ENCODE data around the gene ACVR2B.
"Not testable (repeated sequence)": the region's sequence is repeated elsewhere in the genome, so short reads cannot be mapped to it uniquely, and the experiment has no call there.

The ACVR2B gene

DNA sequence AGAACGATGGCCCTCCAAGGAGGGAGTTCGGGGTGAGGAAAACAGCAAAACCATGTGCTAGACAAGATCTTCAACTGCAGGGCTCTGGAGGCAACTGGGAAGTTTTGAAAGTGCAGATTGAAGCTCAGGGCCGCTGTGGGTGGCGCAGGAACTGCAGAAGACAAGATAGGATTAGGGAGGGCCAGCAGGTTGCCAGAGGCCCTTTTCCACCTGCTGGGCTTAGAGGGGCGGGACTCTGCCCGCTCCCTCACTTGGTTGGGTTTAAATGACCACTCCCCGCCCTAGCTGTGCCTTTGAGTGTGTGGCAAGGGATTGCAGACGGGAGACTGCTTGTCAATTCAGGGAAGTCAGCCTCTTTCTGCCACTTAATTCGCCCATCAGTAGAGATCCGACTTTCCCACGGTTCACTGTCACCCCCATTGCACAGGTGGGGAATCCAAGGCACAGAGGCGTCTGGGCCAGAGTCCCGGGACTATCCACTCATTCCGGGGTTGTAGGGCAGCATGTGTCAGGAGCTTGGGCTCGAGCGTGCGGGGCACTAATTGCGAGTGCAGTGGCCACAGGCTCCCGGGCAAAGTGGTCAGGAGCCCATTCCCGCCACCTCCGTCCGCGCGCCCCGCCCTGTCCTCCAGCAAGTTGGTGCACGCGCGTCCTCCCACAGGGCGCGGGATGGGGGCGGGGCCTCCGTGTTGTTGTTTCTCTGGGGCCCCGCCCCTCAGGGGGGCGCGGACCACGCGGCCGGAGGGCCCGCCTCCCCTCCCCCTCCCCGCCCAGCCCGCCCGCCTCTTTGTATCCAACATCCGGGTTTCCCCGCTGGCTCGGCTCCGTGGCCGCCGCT, at the start of gene ACVR2B:
TSS of gene ACVR2B (plus strand) at position 816 of the 838 bp plus-strand sequence. CDS start 433 bp downstream, outside the sequence.
- DNase-seq (ENCODE audit: low read depth in 4 of 4, low spot score in 1 of 4), result peak; percentile 38 to 67 (median 58)

DNA sequence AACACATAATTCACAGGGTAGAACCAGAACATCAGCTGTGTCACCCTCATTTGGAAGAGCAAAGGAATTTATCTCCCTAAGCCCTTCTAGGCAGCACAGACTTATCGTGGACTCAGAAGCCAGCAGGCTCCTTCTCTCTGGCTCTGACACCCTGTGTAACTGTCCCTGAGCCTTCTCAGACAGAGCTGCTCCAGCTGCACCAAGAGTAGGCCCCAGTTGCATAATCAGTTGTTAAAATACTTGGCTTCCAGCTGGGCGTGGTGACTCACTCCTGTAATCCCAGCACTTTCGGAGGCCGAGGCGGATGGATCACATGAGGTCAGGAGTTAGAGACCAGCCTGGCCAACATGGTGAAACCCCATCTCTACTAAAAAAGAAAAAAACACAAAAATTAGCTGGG, 49.4 kb upstream of the ACVR2B start:
- no peak for DNase-seq (ENCODE audit: low read depth in 4 of 4, low spot score in 1 of 4)

DNA sequence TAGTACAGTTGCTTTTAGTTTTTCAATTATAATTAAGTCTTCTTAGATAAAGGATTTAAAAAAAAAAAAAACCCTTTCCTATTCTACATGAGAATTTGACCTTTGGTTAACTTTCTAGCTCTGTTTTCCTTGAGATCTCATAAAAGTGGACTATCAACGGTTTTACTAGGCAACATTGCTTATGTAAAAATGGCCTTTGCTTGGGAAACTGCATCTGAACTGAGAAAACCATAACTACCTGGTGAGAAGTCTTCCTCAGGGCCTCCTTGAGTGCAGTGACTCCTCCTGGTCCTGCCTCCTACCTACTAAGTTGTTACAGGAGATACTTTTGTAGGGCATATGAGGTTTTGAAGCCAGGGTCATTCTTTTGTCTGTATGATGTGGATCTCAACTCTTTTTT, 42.1 kb upstream of the ACVR2B start:
- no peak for DNase-seq (ENCODE audit: low read depth in 4 of 4, low spot score in 1 of 4)

DNA sequence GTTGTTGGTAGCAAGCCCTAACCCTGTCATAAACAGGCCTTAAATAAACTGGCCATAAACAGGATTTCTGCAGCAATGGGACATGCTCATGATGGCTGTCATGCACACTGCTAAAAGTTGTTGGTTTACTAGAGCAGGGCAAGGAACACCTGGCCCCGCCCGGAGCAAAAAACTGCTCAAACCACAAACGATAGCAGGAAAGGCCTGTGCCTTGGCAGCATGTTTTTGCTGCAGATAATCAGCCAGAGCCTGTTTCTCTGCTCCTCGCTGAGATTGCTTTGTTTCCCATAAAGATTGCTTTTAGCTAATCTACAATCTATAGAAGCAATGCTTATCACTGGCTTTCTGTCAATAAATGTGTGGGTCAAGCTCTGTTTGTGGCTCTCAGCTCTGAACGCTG, 32.9 kb upstream of the ACVR2B start:
- DNase-seq (ENCODE audit: low read depth in 4 of 4, low spot score in 1 of 4), result not testable (repeated sequence)

DNA sequence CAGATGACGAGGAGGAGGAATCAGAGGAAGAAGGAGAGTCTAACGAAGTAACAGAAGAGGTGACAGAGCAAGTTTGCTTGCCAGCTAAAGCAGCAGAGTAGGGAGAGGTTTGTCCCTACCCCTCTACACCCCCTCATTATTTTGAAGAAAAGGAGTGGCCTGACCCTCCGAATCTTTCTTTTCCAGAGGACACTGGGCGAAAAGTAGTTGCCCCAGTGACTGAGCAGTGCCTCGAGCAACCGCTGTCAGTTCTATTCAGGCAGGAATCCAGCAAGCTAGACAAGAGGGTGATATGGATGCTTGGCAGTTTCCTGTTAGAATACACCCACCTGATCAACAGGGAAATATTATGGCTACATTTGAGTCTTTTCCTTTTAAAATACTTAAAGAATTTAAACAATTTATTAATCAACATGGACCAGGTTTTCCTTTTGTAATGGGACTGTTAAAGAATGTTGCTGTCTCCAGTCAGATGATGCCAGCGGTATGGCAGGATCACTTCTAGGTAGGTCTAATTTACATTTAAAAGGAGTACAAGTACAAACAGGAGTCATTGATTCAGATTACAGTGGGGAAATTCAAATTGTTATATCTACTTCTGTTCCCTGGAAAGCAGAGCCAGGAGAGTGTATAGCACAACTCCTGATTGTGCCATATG, 31.9 kb upstream of the ACVR2B start:
- no peak for DNase-seq (ENCODE audit: low read depth in 4 of 4, low spot score in 1 of 4)

DNA sequence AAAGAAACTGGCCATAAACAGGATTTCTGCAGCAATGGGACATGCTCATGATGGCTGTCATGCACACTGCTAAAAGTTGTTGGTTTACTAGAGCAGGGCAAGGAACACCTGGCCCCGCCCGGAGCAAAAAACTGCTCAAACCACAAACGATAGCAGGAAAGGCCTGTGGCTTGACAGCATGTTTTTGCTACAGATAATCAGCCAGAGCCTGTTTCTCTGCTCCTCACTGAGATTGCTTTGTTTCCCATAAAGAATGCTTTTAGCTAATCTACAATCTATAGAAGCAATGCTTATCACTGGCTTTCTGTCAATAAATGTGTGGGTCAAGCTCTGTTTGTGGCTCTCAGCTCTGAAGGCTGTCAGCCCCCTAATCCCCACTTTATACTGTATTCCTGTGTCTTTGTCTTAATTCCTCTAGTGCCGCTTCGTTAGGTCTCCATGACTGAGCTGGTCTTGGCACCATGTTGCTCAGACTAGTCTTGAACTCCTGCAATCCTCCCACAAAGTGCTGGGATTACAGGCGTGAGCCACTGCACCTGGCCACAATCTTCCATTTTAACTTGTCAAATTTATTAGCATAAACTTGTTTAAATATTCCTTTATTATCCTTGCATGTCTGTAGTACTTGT, 26.8 kb upstream of the ACVR2B start:
- DNase-seq (ENCODE audit: low read depth in 4 of 4, low spot score in 1 of 4), result not testable (repeated sequence)

DNA sequence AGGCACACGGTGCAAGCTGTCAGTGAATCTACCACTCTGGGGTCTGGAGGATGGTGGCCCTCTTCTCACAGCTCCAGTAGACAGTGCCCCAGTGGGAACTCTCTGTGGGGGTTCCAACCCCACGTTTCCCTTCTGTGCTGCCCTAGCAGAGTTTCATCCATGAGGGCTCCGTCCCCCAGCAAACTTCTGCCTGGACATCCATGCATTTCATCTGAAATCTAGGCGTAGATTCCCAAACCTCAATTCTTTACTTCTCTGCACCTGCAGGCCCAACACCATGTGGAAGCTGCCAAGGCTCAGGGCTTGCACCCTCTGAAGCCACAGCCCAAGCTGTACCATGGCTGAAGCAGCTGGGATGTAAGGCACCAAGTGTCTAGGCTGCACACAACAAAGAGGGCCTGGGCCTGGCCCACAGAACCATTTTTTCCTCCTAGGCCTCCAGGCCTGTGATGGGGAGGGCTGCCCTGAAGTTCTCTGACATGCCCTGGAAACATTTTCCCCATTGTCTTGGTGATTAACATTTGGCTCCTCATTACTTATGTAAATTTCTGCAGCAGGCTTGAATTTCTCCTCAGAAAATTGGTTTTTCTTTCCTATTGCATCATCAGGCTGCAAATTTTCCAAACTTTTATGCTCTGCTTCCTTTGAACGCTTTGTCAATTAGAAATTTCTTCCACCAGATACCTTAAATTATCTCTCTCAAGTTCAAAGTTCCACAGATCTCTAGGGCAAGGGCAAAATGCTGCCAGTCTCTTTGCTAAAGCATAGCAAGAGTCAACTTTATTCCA, 20.6 kb upstream of the ACVR2B start:
- not testable (repeated sequence) for DNase-seq (ENCODE audit: low read depth in 4 of 4, low spot score in 1 of 4)

DNA sequence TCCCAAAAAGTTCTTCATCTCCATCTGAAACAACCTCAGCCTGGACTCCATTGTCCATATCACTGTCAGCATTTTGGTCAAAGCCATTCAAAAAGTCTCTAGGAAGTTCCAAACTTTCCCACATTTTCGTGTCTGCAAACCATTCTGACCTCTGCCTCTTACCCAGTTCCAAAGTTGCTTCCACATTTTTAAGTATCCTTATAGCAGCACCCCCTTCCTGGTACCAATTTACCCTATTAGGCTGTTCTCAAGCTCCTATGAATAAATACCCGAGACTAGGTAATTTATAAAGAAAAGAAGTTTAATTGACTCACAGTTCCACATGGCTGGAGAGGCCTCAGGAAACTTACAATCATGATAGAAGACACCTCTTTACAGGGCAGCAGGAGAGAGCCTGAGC, 20.0 kb upstream of the ACVR2B start:
- not testable (repeated sequence) for DNase-seq (ENCODE audit: low read depth in 4 of 4, low spot score in 1 of 4)

DNA sequence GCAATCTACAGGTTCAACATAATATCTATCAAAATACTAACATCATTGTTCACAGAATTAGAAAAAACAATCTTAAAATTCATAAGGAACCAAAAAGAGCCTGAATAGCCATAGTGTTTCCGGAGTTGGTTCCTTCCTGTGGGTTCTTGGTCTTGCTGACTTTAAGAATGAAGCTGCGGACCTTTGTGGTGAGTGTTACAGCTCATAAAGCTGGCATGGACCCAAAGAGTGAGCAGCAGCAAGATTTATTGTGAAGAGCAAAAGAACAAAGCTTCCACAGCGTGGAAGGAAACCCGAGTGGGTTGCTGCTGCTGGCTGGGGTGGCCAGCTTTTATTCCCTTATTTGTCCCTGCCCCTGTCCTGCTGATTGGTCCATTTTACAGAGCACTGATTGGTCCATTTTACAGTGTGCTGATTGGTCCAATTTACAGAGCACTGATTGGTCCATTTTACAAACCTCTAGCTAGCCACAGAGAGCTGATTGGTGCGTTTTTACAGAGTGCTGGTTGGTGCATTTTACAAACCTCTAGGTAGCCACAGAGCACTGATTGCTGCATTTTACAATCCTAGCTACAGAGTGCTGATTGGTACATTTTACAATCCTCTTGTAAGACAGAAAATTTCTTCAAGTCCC, 15.1 kb upstream of the ACVR2B start:
- DNase-seq (ENCODE audit: low read depth in 4 of 4, low spot score in 1 of 4), result not testable (repeated sequence)

DNA sequence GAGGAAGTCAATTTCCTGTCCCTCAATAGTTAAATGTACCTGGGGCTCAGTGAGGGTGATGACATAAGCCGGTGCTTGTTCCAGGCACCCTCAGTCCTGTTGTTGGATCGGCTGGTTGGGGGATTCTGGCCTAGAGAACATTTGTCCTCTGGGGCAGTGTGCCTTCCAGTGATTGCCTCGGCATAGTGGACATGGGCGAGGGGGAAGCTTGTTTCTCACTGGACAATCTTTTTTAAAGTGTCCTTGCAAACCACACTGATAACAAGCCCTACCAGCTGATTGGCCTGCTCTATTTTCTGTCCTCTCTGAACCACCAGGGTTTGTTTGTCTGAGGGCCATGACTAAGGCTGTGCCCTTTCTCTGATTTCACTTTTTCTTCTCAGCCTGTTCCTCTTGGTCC, 10.5 kb upstream of the ACVR2B start:
- DNase-seq (ENCODE audit: low read depth in 4 of 4, low spot score in 1 of 4), result not testable (repeated sequence)

DNA sequence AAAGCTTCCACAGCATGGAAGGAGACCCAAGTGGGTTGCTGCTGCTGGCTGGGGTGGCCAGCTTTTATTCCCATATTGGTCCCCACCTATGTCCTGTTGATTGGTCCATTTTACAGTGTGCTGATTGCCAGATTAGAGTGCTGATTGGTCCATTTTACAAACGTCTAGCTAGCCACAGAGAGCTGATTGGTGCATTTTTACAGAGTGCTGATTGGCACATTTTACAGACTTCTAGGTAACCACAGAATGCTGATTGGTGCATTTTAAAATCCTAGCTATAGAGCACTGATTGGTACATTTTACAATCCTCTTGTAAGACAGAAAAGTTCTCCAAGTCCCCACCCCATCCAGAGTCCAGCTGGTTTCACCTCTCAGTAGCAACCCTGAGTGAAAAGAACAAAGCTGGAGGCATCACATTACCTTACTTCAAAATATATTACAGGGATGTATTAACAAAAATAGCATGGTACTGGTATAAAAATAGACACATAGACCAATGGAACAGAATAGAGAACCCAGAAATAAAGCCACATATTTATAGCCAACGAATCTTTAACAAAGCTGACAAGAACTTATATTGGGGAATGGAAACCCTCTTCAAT, 7.5 kb upstream of the ACVR2B start:
- DNase-seq (ENCODE audit: low read depth in 4 of 4, low spot score in 1 of 4), result no peak

DNA sequence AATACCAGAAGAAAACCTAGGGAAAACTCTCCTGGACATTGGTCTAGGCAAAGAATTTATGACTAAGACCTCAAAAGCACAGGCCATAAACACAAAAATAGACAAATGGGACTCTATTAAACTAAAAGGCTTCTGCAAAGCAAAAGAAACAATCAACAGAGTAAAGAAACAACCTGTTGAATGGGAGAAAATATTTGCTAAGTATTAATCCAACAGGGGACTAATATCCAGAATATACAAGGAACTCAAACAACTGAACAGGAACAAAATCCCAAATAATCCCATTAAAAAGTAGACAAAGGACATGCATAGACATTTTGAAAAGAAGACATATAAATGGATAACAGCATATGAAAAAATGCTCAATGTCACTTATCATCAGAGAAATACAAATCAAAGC, 6.9 kb upstream of the ACVR2B start:
- no peak for DNase-seq (ENCODE audit: low read depth in 4 of 4, low spot score in 1 of 4)

DNA sequence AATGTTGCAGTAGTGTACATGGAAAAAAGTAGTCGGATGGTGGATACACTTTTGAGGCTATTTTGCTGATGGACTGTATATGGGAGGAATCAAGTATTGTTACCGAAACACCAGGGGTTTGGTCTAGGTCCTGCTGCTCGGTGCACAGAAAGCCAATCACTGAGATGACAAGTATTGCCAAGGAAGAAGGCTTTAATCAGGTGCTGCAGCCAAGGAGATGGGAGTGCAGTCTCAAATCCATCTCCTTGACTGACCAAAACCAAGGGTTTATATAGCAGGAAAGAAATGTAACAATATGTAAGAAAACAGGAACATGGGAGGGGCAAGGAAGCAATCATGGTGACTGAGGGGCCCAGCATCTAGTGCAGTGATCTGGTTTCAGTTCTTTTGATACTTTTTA, 2.8 kb upstream of the ACVR2B start:
- no peak for DNase-seq (ENCODE audit: low read depth in 4 of 4, low spot score in 1 of 4)

DNA sequence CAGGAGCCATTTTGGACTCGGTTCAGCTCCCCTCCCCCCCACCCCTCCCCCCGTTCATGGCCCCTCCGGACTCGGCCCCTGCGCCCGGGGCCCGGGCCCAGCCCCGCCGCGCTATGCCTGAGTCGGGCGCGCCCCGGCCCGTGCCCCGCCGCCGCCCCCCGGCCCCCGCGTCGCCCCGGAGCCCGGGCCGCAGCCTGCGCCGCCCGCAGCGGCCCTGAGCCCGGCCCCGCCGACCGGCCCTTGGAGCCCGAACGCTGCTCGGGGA, 155 bp downstream of the ACVR2B start:
- no peak for DNase-seq (ENCODE audit: low read depth in 4 of 4, low spot score in 1 of 4)

DNA sequence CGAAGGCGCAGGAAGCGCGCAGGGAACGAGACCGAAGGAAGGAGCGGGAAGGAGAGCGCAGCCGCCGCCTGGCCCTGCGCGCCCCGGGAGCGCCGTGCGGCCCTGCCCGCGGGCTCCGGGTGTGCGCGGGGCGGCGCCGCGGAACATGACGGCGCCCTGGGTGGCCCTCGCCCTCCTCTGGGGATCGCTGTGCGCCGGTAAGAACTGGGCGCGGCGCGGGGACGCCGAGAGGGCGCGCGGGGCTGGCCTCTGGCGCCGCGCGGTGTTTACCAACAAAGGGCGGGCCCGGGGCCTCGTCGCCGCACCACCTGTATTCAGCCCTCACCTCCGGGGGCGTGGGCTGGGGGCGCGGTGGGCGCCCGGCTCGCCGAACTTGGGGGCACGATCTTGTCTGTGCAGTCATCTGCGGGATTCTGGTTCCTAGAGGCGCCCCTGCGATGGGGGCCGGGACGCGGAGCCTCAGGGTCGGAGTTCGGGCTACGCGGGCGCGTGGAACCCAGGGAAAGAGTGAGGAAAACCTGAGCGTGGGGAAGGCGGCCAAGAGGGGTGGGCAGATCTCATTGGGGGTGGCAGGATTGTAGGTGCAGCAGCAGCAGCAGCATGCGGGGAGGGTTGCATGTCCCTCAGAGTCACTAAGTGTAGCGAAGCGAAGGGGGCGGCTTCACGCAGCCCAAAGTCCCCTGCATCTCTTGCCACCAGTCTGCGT, 641 bp downstream of the ACVR2B start:
- DNase-seq (ENCODE audit: low read depth in 4 of 4, low spot score in 1 of 4), result no peak

DNA sequence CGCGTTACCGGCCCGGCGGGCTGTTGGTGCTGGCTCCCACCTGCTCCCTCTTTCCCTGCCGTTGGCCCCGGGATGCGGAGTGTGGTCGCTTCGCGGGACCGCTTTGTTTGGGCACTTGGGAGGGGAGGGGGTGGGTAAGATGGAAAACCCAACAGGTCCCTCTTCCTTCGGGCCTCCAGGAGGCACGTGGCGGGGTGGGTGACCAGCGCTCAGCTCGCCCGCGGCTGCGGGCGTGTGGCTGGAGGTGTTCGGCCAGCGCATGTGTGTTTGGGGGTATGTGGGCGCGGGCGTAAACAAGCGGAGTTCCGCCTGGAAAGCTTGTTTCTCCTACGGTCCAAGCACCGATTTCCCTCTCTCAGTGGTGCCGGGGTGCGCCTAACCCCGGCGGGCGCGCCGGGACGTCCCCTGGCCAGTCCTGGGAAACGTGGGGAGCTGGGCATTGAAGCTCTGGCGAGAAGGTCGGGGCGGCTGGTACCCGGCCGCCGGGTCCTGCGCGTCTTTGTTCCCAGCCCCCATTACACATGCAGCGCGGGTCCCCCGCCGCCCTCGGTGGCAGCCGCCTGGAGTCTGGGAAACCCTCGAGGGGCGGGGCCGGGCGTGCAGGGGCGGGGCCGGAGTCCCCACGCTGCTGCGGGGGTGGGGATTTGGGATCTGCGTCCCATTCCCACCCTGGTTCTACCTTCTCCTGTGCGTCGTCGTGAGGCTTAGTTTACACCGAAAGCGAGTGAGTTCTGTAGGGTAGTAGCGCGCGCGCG, 1.4 kb downstream of the ACVR2B start:
- DNase-seq (ENCODE audit: low read depth in 4 of 4, low spot score in 1 of 4), result peak in 2 of 4 experiments; percentile 32 to 35

DNA sequence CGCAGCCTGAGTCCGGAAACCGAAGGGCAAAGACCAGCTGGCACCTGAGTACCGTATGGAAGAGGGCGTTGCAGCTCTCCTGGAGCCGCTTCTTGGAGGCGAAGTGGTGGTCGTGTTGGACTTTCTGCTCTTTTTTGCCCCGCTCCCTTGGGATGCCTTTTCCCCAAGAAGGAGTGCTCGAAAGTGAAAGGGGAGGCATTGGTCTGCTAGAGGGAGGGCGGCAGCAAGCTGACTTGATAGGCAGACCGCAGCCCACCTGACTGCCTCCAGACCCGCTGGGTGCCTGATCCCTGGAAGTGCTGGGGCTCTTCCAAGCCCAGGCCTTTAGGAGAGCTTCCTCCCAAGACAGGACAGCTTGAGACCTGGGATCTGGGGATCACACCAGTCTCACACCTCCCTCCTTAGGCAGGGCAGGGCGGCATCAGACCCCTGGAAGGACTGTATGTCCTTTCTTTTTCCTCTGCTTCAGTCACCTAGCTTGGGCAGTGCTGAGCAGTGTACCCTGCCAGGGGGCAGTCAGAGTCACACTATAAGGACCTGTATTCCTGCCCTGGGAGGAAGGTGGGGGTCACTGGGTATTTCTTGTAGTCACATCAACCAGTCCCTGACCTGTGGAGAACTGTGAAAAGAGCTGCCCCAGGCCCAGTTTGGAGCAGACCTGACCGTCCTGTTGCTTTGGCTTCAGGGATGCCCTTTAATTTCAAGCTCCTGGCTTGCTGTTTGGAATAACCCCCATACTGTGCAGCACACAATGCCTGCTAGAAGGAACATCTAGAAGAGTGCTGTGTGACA, 2.1 kb downstream of the ACVR2B start:
- DNase-seq (ENCODE audit: low read depth in 4 of 4, low spot score in 1 of 4), result peak in 1 of 4 experiments; percentile 35
